ENCODE data around the gene B3GNT9.

GRCh38 chr16:67195676-67196075, 44.9 kb upstream of the B3GNT9 start:
- TF ChIP-seq CTCF (conservative IDR thresholded peaks at IDR 0.05; ENCODE audit: low read depth, low read length) (no peak), EZH2 (IDR thresholded peaks at IDR 0.05; ENCODE audit: low read length, unreplicated experiment) (no peak), EZH2phosphoT487 (IDR thresholded peaks at IDR 0.05; ENCODE audit: borderline replicate concordance, low read length) (no peak)
